ENCODE data around the gene SLC39A11.
"Not testable (repeated sequence)": the region's sequence is repeated elsewhere in the genome, so short reads cannot be mapped to it uniquely, and the experiment has no call there.

SLC39A11 gene

DNA sequence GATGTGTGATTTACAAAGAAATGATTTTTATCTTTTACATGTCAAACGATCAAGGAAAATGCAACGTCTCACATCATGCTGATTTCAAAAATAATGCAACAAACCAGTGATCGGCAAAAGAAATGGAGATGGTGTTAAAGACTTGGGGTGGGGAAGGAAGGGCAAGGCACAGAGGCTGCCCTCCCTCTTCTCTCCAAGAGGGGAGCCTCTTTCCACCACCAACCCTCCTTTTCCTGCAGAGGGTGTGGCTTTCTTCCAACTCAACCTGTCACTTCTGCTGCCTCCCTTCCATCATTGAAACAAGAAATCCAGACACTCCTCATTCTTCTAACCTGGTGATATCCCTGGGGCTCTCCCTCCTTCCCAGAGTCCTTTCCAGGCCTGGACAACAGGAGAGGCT is 320.8 kb downstream of the SLC39A11 start:
- no peak for DNase-seq

- DNase-seq, result no peak
Observed at GRCh38 chr17:72766761-72767356, 325.6 kb downstream of the SLC39A11 start.

DNA sequence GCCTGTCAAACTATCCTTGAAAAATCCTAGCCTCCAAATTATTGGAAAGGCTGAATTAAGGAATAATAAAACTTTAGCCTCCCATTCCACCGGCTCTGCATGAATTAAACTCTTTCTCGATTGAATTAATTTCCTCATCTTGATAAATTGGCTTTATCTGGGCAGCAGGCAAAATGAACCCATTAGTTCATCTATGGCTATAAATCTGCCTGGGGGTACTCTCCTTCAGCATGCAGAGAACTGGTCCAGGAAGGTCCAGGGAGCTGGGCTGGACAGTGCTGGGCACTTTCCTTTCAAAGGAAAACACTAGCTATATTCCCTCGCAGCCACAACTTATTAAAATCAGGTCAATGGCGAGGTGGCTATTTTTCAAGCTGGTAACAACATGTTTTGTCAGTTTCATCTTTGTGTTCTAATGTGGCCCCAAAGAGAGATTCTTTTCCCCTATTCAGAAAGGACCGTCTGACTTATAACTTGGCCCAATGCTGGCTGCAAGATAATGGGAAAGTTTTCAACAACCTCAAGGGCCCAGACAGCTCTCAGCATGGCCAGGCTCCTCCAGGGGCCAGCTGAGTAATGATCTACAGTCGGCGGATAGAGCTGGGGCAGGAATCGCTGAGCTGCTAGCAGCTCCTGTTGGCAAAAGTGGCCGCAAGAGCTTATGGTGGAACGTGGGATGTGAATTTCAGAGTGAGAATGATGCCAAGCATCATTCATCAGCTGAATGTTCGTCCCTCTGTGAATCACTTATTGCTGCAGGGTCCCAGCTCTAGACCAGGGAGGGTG is 326.9 kb downstream of the SLC39A11 start:
- no peak for DNase-seq

DNA sequence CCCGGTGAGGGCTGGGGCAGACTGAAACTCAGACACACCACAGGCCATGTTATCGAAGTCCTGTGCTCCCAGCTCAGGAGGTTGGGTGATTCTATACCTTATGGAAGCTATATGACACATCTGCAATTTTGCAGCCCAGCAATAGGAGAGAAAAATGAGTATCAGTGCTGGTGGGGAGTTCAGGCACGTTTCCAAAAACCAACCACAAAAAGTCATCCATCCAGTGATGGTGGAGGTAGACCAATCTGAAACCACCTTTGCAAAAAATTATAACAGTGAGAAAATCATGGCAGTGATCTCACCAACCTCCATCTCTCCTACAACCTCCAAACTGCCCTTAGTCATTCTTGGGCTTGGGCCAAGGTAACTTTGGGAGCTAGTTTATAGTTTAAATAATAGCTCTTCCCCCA is 327.9 kb downstream of the SLC39A11 start:
- DNase-seq, result no peak

- DNase-seq, result no peak
Observed at GRCh38 chr17:72763981-72764380, 328.5 kb downstream of the SLC39A11 start.

DNA sequence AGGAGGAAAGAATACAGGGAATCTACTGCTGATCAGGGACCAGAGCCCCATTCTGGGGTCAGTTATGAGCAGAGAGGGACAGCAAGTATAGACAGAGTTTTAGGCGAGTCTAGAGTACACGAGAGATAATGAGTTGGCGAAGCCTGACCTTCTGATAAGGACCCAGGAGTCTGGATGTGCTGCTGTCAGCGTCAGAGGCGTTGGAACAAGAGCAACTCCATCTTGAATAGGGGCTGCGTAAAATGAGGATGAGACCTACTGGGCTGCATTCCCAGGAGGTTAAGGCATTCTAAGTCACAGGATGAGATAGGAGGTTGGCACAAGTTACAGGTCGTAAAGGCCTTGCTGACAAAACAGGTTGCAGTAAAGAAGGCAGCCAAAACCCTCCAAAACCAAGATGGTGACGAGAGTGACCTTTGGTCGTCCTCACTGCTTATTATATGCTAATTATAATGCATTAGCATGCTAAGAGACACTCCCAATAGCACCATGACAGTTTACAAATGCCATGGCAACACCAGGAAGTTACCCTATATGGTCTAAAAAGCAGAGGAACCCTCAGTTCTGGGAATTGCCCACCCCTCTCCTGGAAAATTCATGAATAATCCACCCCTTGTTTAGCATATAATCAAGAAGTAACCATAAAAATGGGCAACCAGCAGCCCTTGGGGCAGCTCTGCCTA is 330.5 kb downstream of the SLC39A11 start:
- not testable (repeated sequence) for DNase-seq

- no peak for DNase-seq
Observed at GRCh38 chr17:72761431-72761830, 331.1 kb downstream of the SLC39A11 start.

- no peak for DNase-seq
Observed at GRCh38 chr17:72760368-72760767, 332.1 kb downstream of the SLC39A11 start.

- no peak for DNase-seq
Observed at GRCh38 chr17:72759301-72759700, 333.2 kb downstream of the SLC39A11 start.

- DNase-seq, result no peak
Observed at GRCh38 chr17:72756256-72756655, 336.2 kb downstream of the SLC39A11 start.

- DNase-seq, result no peak
Observed at GRCh38 chr17:72754513-72754912, 338.0 kb downstream of the SLC39A11 start.

DNA sequence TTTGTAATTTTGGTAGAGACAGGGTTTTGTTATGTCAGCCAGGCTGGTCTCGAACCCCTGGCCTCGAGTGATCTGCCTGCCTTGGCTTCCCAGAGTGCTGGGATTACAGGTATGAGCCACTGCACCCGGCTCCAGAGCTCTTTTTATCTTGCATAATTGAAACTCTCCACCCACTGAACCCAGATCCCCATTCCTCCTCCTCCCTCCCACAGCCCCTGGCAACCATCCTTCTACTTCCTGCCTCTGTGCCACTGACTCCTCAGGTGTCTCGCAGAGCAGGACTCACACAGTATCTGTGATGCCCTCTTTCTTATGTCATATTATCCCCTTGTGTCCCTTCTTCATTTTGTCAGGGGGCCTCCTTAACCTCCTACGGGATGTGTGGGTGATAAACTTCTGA is 340.7 kb downstream of the SLC39A11 start:
- no peak for DNase-seq

DNA sequence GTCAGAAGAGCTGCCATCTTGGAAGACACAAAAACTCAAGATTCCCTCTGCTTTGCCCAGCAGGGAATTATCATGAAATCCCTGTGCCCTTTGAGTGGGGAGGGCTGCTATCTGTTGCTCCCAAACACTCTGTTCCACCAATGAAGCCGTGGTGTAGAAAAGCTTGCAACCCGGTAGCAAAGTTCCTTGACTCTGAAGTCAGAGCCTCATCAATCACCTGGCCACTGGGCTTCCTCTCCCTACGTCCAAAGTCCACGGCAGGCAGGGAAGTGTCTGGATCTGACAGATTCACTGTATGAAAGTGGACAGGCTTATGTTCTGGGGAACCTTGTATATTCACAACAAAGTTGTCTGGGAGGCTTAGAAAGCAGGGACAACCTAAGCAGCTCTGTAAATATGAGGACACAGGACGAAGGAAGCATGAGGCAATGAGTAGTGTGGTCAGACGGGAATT is 343.3 kb downstream of the SLC39A11 start:
- no peak for DNase-seq

- no peak for DNase-seq
Observed at GRCh38 chr17:72747501-72747900, 345.0 kb downstream of the SLC39A11 start.

DNA sequence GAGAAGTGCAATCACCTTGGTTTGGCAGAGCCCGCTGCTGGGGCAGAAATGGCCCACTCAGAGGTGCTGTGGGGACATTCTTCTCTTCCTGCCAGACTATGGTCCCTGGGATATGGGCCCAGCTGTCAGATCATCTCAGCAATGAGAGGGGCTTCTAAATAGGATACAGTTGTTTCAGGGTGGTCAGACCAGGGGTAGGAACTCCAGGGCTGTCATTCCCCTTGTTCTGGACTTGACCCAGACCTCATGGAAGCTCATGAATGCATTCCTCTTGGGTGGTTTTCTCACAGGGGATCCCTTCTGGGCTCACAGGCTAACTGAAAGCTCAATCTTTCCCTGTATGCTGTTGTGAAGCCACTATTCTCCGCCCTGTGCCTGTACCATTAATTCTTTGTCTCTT is 347.2 kb downstream of the SLC39A11 start:
- no peak for DNase-seq

- DNase-seq, result no peak
Observed at GRCh38 chr17:72743037-72743467, 349.4 kb downstream of the SLC39A11 start.

- no peak for DNase-seq
Observed at GRCh38 chr17:72737151-72737690, 355.3 kb downstream of the SLC39A11 start.

DNA sequence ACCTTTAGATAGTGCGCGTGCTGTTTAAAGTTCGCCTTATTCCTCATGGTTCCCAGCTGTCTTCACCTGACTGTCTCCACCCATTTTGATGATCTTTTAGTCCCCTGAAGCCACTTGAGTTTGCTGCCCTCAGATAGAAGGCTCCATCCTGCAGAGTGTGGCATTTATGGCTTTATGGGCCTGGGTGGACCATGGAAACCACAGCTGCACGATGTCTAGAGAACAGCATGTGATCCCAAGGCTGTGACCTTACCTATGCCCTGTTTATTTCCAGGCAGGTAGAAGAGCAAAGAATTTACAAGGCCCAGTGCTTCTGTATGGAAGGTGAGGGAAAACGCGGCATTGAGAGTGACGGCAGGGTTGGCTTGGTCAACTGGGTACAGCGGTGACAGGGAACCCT is 356.9 kb downstream of the SLC39A11 start:
- DNase-seq, result no peak

GRCh38 chr17:72735048-72735447 is 357.4 kb downstream of the SLC39A11 start:
- DNase-seq, result no peak

GRCh38 chr17:72734613-72735012 is 357.9 kb downstream of the SLC39A11 start:
- DNase-seq, result no peak

DNA sequence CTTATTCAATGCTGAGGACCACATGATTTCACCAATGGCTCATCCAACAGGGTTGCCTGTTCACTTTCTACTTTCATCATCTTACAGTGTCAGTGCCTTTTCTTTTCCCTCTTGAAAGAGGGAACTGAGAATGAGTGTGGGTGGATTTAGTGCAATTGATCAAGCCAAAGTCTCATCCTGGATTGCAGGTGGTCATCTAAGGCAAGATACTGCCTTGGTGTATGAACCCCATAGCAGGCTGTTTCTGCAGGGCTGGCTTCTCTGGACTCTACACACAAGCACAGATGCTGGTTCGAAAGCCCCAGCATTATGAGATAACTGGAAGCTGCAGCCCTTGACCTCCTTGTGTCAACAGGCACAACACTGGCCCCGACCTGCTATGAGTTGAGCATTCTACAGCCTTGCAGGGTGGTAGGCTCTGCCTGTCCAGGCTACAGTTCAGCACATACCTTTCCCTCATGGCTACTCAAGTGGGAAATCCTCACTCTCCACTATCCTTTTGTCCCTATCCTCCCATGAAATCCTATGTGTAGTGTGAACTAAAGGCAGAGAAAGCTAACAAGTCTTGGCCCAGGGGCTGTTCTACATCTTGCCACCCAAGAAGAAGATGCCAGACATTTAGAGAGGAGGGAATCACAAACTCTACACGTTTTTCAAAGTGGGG is 358.7 kb downstream of the SLC39A11 start:
- no peak for DNase-seq

DNA sequence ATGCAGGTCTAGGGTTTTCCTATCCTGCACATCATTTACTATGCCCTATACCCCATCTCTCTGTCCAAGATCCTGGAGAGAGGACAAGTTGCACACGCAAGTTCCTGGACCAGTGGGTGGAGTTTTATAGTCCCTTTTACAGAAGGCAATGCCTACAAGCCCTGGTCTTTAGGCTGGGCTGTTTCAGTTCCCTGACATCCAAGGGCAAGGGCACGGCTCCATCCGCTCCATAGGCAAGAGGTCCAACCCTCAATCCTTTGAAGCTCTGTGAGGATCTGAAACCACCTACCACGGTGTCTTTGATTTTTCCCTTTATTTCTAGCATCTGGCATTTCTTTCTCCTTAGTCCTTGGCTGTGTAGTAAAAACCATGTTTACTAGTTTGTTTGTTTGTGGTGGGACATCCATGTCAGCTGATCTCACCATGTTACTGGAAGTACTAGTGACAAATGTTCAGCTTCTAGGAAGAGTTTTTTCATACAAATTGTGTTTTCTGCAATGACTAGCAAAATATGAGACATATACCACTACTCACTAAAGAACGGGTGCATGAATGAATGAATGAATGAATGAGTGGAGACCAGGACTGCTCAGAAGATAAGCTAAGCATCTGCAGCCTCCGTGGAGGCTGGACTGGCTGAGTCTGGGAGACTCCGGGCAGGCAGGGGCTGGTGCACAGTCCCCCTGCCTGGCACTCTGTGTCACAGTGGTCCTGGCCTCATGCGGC is 359.4 kb downstream of the SLC39A11 start:
- no peak for DNase-seq

Data from NCI-H2227 treated with DMSO at 0.1 percent for 48 hours (cell line).